Putamen (tissue), 1 donor: ENCODE measurements around the gene CSNK2A2.

Source experiments
- DNase-seq: peaks from one replicate; pipeline ENCODE4 v3.0.0-alpha.2; 2016; ENCODE audit warnings: low spot score

CSNK2A2 gene

GRCh38 chr16:58110571-58111301 lies 87.2 kb downstream of the CSNK2A2 start:
- DNase-seq: no peak

DNA sequence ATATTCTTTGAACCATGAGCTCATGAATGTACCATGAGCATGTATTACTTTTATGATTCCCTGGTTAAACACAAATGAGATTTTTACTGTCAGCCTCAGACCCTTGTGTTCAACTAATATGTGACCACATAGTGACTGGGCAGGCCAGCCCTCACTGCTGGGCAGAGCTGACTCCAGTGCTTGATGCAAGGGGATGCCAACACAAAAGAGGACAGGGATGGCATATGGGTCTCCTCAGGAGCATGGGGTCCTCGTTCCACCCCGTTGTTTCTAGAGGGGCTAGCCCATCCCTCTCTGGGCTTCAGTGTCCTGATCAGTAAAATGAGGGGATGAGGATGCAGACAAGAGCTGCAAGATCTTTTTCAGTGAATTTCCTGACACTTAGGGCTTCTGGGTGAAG lies 88.0 kb downstream of the CSNK2A2 start:
- no peak for DNase-seq

DNA sequence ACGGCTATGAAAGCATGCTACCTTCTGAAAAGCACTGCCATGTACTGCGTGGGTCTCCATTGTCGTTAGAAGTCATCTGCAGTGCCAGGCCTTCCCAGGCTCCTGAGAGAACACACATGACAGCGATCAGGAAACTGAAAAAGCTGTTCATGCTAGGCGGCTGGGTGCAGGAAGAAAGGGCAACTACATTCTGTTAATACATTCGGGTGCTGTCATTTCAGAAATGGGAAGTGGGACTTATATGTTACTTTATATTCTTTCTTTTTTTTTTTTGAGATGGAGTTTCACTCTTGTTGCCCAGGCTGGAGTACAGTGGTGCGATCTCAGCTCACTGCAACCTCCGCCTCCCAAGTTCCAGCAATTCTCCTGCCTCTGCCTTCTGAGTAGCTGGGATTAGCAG lies 88.6 kb downstream of the CSNK2A2 start:
- DNase-seq: no peak
